Lower lobe of right lung (tissue), 2 donors: ENCODE results near the gene KCTD11. TPM values are rescaled to one million over a fixed set of nuclear protein-coding genes. Genes with fewer than 3 reads are reported as not detected.
"Not testable (repeated sequence)": the region's sequence is repeated elsewhere in the genome, so short reads cannot be mapped to it uniquely, and the experiment has no call there.

Experiments used
- ATAC-seq, 2 donors: fragments of 200-7000 bp; cut with Tn5 transposase; one replicate each; pipeline ENCODE4 v1.9.1; 2020 to 2022; ENCODE audit warnings: mild to moderate bottlenecking in 2 of 2, moderate library complexity in 2 of 2
- DNase-seq: peaks from one replicate; pipeline ENCODE4 v3.0.0-alpha.2; 2020
- H3K27ac ChIP-seq: fragments of 200-600 bp; one replicate; pipeline ENCODE4 v1.8.0; 2022
- H3K27me3 ChIP-seq: fragments of 200-600 bp; one replicate; pipeline ENCODE4 v1.8.0; 2022; ENCODE audit warnings: low read depth
- H3K36me3 ChIP-seq: fragments of 200-600 bp; one replicate; pipeline ENCODE4 v1.8.0; 2022; ENCODE audit warnings: mild to moderate bottlenecking
- H3K4me1 ChIP-seq: fragments of 200-600 bp; one replicate; pipeline ENCODE4 v1.8.0; 2022
- H3K4me3 ChIP-seq: fragments of 200-600 bp; one replicate; pipeline ENCODE4 v1.8.0; 2022; ENCODE audit warnings: mild to moderate bottlenecking
- H3K9me3 ChIP-seq: fragments of 200-600 bp; one replicate; pipeline ENCODE4 v1.8.0; 2022
- CTCF ChIP-seq: fragments of 200-600 bp; IDR thresholded peaks from one replicate; pipeline ENCODE4 v1.8.0; 2022; ENCODE audit warnings: antibody characterized with exemption, mild to moderate bottlenecking
- intact Hi-C: fragments of 100-400 bp; cut with DNase I; formaldehyde crosslinking; loops from one replicate; pipeline ENCODE4 v1.11.0; 2022
- total RNA-seq: library from RNA; stranded (reverse); fragmentation: NEBNext Ultra II Directional; extraction: Animal tissue kit (Norgen Biotek cat#: 25700); gene quantifications from one replicate; pipeline ENCODE4 v1.2.1, GENCODE V29; 2021
- donor health status: DM: no; HTN: yes; CAD: no; lungs with severe emphysema.

Gene KCTD11
- total RNA-seq, 1 donor from 2014 or later, result 11.0 TPM

- H3K27me3 ChIP-seq, result no peaks in the 10 kb centered on the region
- H3K9me3 ChIP-seq, result no peaks in the 10 kb centered on the region
- ATAC-seq (peak; percentile 6 to 38), DNase-seq (peak; percentile 64)
- intact Hi-C loops, result no loop called here
- H3K27ac ChIP-seq, result peak within 1 kb of the TSS; percentile 89
- peak within 1 kb of the TSS; percentile 90 for H3K4me3 ChIP-seq
- H3K4me1 ChIP-seq, result peaks cover 22% of the 10 kb centered on the region
- no peak for TF ChIP-seq CTCF
- peaks cover 29% of the 10 kb centered on the region for H3K36me3 ChIP-seq
These were observed 23.1 kb upstream of the KCTD11 start, which contains the start of gene NEURL4 for GRCh38 chr17:7328840-7329373. NEURL4 (minus strand) TSS chr17:7329335; CDS start chr17:7329312, 23 bp downstream.

DNA sequence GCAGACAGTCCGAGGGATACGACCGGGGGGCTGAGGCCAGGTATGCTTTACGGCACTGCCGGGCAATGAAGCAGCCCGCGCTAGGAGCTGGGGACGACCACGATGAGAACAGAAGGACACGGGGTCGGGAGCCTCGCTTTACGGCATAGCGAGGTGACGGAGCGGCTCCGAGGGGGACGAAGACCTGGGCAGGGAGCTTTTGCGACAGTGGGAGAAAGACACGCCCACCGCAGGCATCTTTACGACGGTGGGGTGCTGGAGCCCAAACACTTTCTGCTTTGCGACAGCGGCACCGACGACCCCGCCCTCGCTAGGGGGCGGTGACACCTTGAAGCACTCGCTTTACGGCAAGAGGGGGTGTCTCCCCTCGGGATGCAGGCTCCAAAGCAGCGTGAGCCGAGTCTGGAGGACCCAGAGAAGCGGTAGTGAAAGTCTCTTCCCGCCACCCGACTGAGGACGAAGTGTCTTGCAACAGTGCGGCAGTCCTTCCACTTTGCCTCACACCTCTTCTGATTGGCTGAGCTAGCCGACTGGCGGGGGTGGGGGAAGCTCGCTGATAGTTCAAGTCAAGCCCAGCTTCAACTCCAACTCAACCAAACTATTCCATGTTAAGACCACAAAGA lies 22.5 kb upstream of the KCTD11 start:
- Histone ChIP-seq H3K4me1 (peaks cover 22% of the 10 kb centered on the region), H3K4me3 (peak overlapping the region; percentile 90), H3K36me3 (peaks cover 23% of the 10 kb centered on the region), H3K27ac (peak overlapping the region; percentile 89), H3K27me3 (no peaks in the 10 kb centered on the region), H3K9me3 (no peaks in the 10 kb centered on the region)
- no peak for TF ChIP-seq CTCF
- intact Hi-C loops, result no loop called here
- ATAC-seq (peak; percentile 92 to 96), DNase-seq (peak; percentile 99)

GRCh38 chr17:7329997-7330637 lies 21.8 kb upstream of the KCTD11 start:
- peaks cover 17% of the 10 kb centered on the region for H3K36me3 ChIP-seq
- H3K9me3 ChIP-seq, result no peaks in the 10 kb centered on the region
- ATAC-seq (peak; percentile 67 to 80), DNase-seq (peak; percentile 83)
- TF ChIP-seq CTCF, result no peak
- no peaks in the 10 kb centered on the region for H3K27me3 ChIP-seq
- intact Hi-C loops, result no loop called here
- peak overlapping the region; percentile 90 for H3K4me3 ChIP-seq
- peaks cover 22% of the 10 kb centered on the region for H3K4me1 ChIP-seq
- peak overlapping the region; percentile 89 for H3K27ac ChIP-seq

DNA sequence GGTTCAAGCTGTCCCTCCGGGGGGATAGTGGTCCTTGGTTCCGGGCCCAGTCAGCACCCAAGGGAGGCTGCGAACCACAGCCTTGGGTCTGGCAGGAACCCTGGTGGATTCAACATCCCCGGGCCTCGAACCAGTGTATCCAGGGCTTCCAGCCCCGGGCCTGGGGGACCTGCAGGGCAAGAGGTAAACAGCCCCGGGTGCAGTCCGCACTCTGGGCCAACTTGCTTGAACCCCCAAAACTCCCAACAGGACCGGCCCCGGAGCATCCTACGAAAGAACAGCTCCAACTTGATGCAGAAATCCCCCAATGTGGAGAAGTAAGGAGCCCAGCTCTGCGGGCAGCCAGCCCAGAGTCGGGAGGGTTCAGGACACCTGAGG lies 21.3 kb upstream of the KCTD11 start:
- H3K4me3 ChIP-seq, result peak overlapping the region; percentile 90
- DNase-seq (no peak), ATAC-seq (no peak)
- peak overlapping the region; percentile 89 for H3K27ac ChIP-seq
- H3K9me3 ChIP-seq, result no peaks in the 10 kb centered on the region
- H3K4me1 ChIP-seq, result peaks cover 22% of the 10 kb centered on the region
- H3K27me3 ChIP-seq, result no peaks in the 10 kb centered on the region
- TF ChIP-seq CTCF, result no peak
- peaks cover 12% of the 10 kb centered on the region for H3K36me3 ChIP-seq
- intact Hi-C loops, result no loop called here

GRCh38 chr17:7332111-7332510 lies 19.9 kb upstream of the KCTD11 start:
- peaks cover 12% of the 10 kb centered on the region for H3K27me3 ChIP-seq
- no peak overlapping the region for H3K4me3 ChIP-seq
- DNase-seq (no peak), ATAC-seq (no peak)
- no peak for TF ChIP-seq CTCF
- no peaks in the 10 kb centered on the region for H3K9me3 ChIP-seq
- H3K27ac ChIP-seq, result no peak overlapping the region
- H3K4me1 ChIP-seq, result peaks cover 22% of the 10 kb centered on the region
- no peaks in the 10 kb centered on the region for H3K36me3 ChIP-seq
- intact Hi-C loops, result no loop called here

DNA sequence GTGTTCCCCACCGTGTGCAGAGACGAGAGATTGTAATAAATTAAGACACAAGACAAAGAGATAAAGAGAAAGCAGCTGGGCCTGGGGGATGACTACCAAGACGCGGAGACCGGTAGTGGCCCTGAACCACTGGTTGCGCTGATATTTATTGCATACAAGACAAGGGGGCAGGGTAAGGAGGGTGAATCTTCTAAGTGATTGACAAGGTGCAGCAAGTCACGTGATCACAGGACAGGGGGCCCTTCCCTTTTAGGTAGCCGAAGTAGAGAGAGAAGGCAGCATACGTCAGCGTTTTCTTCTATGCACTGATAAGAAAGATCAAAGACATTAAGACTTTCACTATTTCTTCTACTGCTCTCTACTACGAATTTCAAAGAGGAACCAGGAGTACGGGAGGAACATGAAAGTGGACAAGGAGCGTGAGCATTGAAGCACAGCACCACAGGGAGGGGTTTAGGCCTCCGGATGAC lies 19.3 kb upstream of the KCTD11 start:
- H3K27me3 ChIP-seq, result peaks cover 12% of the 10 kb centered on the region
- H3K36me3 ChIP-seq, H3K9me3 ChIP-seq, DNase-seq, intact Hi-C loops, H3K4me3 ChIP-seq, H3K27ac ChIP-seq, ATAC-seq: not testable (repeated sequence)
- H3K4me1 ChIP-seq, result peaks cover 21% of the 10 kb centered on the region
